ENCODE data around the gene RBM19. TPM values are rescaled to one million over a fixed set of nuclear protein-coding genes. Genes with fewer than 3 reads are reported as not detected.

The RBM19 gene
- polyA plus RNA-seq, 1 experiment: 15.5 TPM

DNA sequence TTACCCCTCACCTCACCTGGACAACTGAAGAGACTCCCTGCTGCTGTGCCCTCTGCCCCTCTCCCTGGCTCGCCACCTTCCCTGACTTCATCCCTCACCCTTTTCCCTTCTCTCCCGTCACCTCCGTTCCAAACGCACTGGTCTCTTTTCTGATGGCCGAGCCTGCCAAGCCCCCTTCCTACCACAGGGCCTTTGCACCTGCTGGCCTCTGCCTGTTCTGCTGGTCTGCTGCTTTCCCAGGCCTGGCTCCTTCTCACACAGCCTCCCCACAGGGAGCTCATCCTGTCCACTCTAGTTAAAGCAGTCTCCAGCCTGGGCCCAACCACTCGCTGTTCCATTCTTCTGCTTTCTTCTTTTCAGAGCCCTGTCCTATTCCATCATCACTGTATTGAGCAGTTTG is 34.6 kb downstream of the RBM19 start:
- TF ChIP-seq, protein P1, sequence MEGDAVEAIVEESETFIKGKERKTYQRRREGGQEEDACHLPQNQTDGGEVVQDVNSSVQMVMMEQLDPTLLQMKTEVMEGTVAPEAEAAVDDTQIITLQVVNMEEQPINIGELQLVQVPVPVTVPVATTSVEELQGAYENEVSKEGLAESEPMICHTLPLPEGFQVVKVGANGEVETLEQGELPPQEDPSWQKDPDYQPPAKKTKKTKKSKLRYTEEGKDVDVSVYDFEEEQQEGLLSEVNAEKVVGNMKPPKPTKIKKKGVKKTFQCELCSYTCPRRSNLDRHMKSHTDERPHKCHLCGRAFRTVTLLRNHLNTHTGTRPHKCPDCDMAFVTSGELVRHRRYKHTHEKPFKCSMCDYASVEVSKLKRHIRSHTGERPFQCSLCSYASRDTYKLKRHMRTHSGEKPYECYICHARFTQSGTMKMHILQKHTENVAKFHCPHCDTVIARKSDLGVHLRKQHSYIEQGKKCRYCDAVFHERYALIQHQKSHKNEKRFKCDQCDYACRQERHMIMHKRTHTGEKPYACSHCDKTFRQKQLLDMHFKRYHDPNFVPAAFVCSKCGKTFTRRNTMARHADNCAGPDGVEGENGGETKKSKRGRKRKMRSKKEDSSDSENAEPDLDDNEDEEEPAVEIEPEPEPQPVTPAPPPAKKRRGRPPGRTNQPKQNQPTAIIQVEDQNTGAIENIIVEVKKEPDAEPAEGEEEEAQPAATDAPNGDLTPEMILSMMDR (IDR thresholded peaks at IDR 0.05; ENCODE audit: insufficient read depth, low read depth, low read length): no peak

DNA sequence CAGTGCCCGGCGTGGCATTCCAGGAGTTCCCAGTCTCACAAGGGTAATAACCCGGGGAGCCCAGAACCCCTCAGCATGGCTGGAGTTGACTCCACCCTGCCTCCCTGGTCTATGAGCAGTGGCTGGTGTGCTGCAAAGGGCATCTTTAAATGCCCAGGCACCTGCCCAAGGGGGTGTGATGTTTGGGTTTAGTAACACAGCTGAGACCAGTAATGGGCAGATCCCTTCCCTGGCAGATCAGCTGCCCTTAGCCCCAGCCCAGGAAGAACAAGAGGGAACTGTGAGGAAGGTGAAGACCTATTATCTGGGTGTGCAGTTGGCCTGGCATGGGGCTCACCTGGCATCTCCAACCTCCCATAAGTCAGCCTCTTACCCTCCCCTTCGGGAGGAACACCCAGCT is 35.9 kb downstream of the RBM19 start:
- TF ChIP-seq, protein P1 (IDR thresholded peaks at IDR 0.05; ENCODE audit: insufficient read depth, low read depth, low read length): no peak
- CTCF ChIA-PET: interaction anchor here (1.0 to 1.1 kb wide), 2 partner anchors 16 to 469 kb away, joined by 3 to 4 read pairs; no protein-coding TSS in a partner anchor
- H3K36me3 ChIP-seq (ENCODE audit: control insufficient read depth, insufficient read depth, low read length): peaks cover 14% of the 10 kb centered on the region

More for the DNA sequence above, 34.6 kb downstream of the RBM19 start:
- no peaks in the 10 kb centered on the region for H3K27me3 ChIP-seq (ENCODE audit: control insufficient read depth, insufficient read depth, low read length)
- no peak for DNase-seq (ENCODE audit: low read depth)
- CTCF ChIA-PET: interaction anchor here (0.8 to 1.1 kb wide), 3 partner anchors 12 to 35 kb away, joined by 3 read pairs; partner anchors contain the start of gene RBM19
- H3K36me3 ChIP-seq (ENCODE audit: control insufficient read depth, insufficient read depth, low read length): peaks cover 9% of the 10 kb centered on the region
- POLR2A ChIA-PET: no interaction called here
- no peak overlapping the region for H3K4me3 ChIP-seq (ENCODE audit: low read depth, low read length)

DNA sequence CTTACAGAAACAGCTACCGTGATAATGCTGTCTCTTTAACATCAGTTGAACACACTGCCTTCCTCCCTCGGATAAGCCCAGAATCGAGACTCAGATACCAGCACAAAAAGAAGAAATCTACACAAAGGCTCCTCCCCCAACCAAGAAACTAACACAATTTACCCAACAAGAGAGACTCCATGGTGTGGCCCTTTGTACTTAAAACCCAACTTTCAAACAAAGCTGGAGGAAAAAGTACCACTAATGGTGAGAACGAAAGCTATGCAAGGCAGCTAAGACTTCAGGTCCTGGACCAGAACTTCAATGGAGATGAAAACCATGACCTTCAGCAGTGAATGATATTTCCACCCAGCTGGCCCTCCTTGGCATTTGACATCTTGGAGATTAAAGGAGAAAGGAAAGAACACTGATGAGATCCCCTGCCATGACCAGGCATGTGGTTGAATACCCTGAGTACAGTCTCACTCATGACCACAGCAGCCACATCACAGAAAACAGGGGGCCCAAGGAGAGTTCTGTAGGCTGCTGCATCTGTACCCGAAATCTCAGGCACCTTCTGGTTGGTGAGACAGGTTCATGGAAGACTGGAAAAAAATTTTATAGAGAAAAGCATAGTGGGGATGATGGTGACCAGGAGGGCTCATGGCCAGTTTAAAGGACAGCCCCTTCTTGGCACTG is 36.7 kb downstream of the RBM19 start:
- no peak for DNase-seq (ENCODE audit: low read depth)
- Histone ChIP-seq H3K36me3 (ENCODE audit: control insufficient read depth, insufficient read depth, low read length) (peaks cover 15% of the 10 kb centered on the region), H3K27me3 (ENCODE audit: control insufficient read depth, insufficient read depth, low read length) (no peaks in the 10 kb centered on the region), H3K4me3 (ENCODE audit: low read depth, low read length) (no peak overlapping the region)
- TF ChIP-seq, protein P1 (IDR thresholded peaks at IDR 0.05; ENCODE audit: insufficient read depth, low read depth, low read length): no peak
- ChIA-PET POLR2A (no interaction called here), CTCF (interaction anchor here (0.7 to 2.6 kb wide), 3 partner anchors 12 to 35 kb away, joined by 3 to 8 read pairs (median 4); no protein-coding TSS in a partner anchor)

More for the DNA sequence above, 35.9 kb downstream of the RBM19 start:
- Histone ChIP-seq H3K4me3 (ENCODE audit: low read depth, low read length) (no peak overlapping the region), H3K27me3 (ENCODE audit: control insufficient read depth, insufficient read depth, low read length) (no peaks in the 10 kb centered on the region)
- DNase-seq (ENCODE audit: low read depth): no peak
- POLR2A ChIA-PET: no interaction called here

DNA sequence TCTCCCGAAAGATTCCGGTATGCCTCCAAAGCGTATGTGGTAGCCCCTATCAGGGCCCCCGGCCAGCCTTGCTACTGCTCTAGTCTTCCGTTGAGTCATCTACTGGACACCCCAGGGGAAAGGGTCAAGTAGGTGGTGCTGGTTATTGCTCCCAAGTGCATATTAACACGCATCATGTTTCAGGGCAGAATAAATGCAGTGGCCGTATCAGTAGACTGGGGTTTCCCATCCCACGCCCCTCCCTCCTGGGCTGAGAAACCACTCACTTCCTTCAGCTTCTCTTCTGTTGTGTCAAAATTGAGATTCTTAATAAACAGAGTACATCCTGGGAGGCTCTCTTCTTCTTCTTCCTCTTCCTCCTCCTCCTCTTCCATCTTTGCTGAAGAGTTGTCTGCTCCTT is 39.3 kb downstream of the RBM19 start:
- TF ChIP-seq, protein P1 (IDR thresholded peaks at IDR 0.05; ENCODE audit: insufficient read depth, low read depth, low read length): no peak
- no peak for DNase-seq (ENCODE audit: low read depth)
- POLR2A ChIA-PET: no interaction called here
- Histone ChIP-seq H3K36me3 (ENCODE audit: control insufficient read depth, insufficient read depth, low read length) (peaks cover 19% of the 10 kb centered on the region), H3K27me3 (ENCODE audit: control insufficient read depth, insufficient read depth, low read length) (no peaks in the 10 kb centered on the region), H3K4me3 (ENCODE audit: low read depth, low read length) (no peak overlapping the region)
- CTCF ChIA-PET: no interaction called here

DNA sequence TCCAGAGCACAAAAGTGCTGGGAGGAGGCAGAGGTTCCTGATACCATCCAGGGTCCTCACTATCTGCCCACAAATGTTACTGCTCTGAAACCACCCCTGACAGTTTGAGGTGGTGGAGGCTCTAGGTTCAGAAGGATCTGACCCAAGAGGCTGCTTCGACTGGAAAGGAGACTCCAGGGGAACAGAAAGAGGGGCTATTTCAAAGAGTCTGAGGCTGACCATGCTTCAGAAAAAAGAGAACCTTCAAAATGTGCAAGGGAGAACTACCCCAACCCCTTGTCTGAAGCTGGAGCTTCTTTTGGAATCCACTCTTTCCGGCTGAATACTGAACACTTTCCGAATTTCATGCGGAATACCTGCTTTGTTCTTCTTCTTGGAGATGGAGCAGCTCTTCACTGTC is 41.8 kb downstream of the RBM19 start:
- ChIA-PET POLR2A (no interaction called here), CTCF (no interaction called here)
- Histone ChIP-seq H3K27me3 (ENCODE audit: control insufficient read depth, insufficient read depth, low read length) (no peaks in the 10 kb centered on the region), H3K4me3 (ENCODE audit: low read depth, low read length) (no peak overlapping the region), H3K36me3 (ENCODE audit: control insufficient read depth, insufficient read depth, low read length) (peaks cover 24% of the 10 kb centered on the region)
- TF ChIP-seq, protein P1 (IDR thresholded peaks at IDR 0.05; ENCODE audit: insufficient read depth, low read depth, low read length): no peak
- no peak for DNase-seq (ENCODE audit: low read depth)
